ENCODE data around the gene BCLAF3.

BCLAF3 gene

GRCh38 chrX:19990556-19991349 lies at the start of gene BCLAF3:
BCLAF3 (minus strand) TSS chrX:19991061; CDS start chrX:19970264, 20,797 bp downstream.
- peak; percentile 90 for DNase-seq (ENCODE audit: low spot score)

GRCh38 chrX:20038966-20039365 lies 48.1 kb upstream of the BCLAF3 start:
- no peak for DNase-seq (ENCODE audit: low spot score)

- no peak for DNase-seq (ENCODE audit: low spot score)
Measured at GRCh38 chrX:20037186-20037585, 46.3 kb upstream of the BCLAF3 start.

- DNase-seq (ENCODE audit: low spot score), result no peak
Measured at GRCh38 chrX:20032201-20032600, 41.3 kb upstream of the BCLAF3 start.

GRCh38 chrX:20029728-20030127 lies 38.9 kb upstream of the BCLAF3 start:
- DNase-seq (ENCODE audit: low spot score), result no peak

GRCh38 chrX:20028588-20028987 lies 37.7 kb upstream of the BCLAF3 start:
- no peak for DNase-seq (ENCODE audit: low spot score)

GRCh38 chrX:20026278-20026677 lies 35.4 kb upstream of the BCLAF3 start:
- DNase-seq (ENCODE audit: low spot score), result no peak

- no peak for DNase-seq (ENCODE audit: low spot score)
Measured at GRCh38 chrX:20019672-20020365, 29.0 kb upstream of the BCLAF3 start.

- no peak for DNase-seq (ENCODE audit: low spot score)
Measured at GRCh38 chrX:20016616-20016945, 25.7 kb upstream of the BCLAF3 start.

GRCh38 chrX:20015945-20016615 lies 25.2 kb upstream of the BCLAF3 start:
- no peak for DNase-seq (ENCODE audit: low spot score)

- no peak for DNase-seq (ENCODE audit: low spot score)
Measured at GRCh38 chrX:20015422-20015821, 24.6 kb upstream of the BCLAF3 start.

- DNase-seq (ENCODE audit: low spot score), result no peak
Measured at GRCh38 chrX:20011608-20012007, 20.7 kb upstream of the BCLAF3 start.

- no peak for DNase-seq (ENCODE audit: low spot score)
Measured at GRCh38 chrX:20007962-20008622, 17.2 kb upstream of the BCLAF3 start.

GRCh38 chrX:20005883-20006282 lies 15.0 kb upstream of the BCLAF3 start:
- no peak for DNase-seq (ENCODE audit: low spot score)

- no peak for DNase-seq (ENCODE audit: low spot score)
Measured at GRCh38 chrX:20001588-20001987, 10.7 kb upstream of the BCLAF3 start.

- no peak for DNase-seq (ENCODE audit: low spot score)
Measured at GRCh38 chrX:19991350-19991718, 473 bp upstream of the BCLAF3 start.

- DNase-seq (ENCODE audit: low spot score), result peak; percentile 1
Measured at GRCh38 chrX:19990151-19990555, 708 bp downstream of the BCLAF3 start.

- no peak for DNase-seq (ENCODE audit: low spot score)
Measured at GRCh38 chrX:19987856-19988255, 3.0 kb downstream of the BCLAF3 start.

GRCh38 chrX:19986531-19986930 lies 4.3 kb downstream of the BCLAF3 start:
- no peak for DNase-seq (ENCODE audit: low spot score)

GRCh38 chrX:19981947-19982346 lies 8.9 kb downstream of the BCLAF3 start:
- no peak for DNase-seq (ENCODE audit: low spot score)

- no peak for DNase-seq (ENCODE audit: low spot score)
Measured at GRCh38 chrX:19975845-19976244, 15.0 kb downstream of the BCLAF3 start.

- no peak for DNase-seq (ENCODE audit: low spot score)
Measured at GRCh38 chrX:19972984-19973383, 17.9 kb downstream of the BCLAF3 start.

- DNase-seq (ENCODE audit: low spot score), result no peak
Measured at GRCh38 chrX:19968276-19968675, 22.6 kb downstream of the BCLAF3 start.
